Measurements from ENCODE around the gene JMJD8. TPM values are rescaled to one million over a fixed set of nuclear protein-coding genes. Genes with fewer than 3 reads are reported as not detected.
"Not testable (repeated sequence)": the region's sequence is repeated elsewhere in the genome, so short reads cannot be mapped to it uniquely, and the experiment has no call there.

The JMJD8 gene
- total and polyA plus RNA-seq, 5 donors = 49.7 to 55.7 (median 53.7) TPM

GRCh38 chr16:714558-715476 lies 30.7 kb upstream of the JMJD8 start, which contains the start of gene METRN:
METRN (plus strand) TSS chr16:715118; CDS start chr16:715290, 172 bp downstream.
- H3K27me3 ChIP-seq (ENCODE audit: control insufficient read depth, insufficient read depth) = no peaks in the 10 kb centered on the region
- H3K4me3 ChIP-seq (ENCODE audit: low read length) = peak within 1 kb of the TSS; percentile 91
- no peaks in the 10 kb centered on the region for H3K9me3 ChIP-seq (ENCODE audit: control insufficient read depth, low read length)
- ATAC-seq (peak; percentile 88 to 90), DNase-seq (peak; percentile 93 to 99 (median 97))
- H3K27ac ChIP-seq (ENCODE audit: low read length) = no peak within 1 kb of the TSS
- peaks cover under 1% of the 10 kb centered on the region for H3K4me1 ChIP-seq (ENCODE audit: control insufficient read depth, insufficient read depth, low read length)
- intact Hi-C loops (cut with DNase I) = loop anchor here in 3 of 4 donors (5.0 to 10.0 kb wide), 3 partner anchors 70 to 340 kb away; partner anchors contain the start of genes CHTF18 (in 3 of the 3) and RPUSD1 (in 3 of the 3)
- 3% methylated on average over 107 of the region's 108 CpGs for WGBS

GRCh38 chr16:714079-714478 lies 29.9 kb upstream of the JMJD8 start:
- H3K4me3 ChIP-seq (ENCODE audit: low read length) = no peak overlapping the region
- intact Hi-C loops (cut with DNase I) = loop anchor here in 3 of 4 donors (5.0 to 10.0 kb wide), 3 partner anchors 71 to 341 kb away; partner anchors contain the start of genes CHTF18 (in 3 of the 3) and RPUSD1 (in 3 of the 3)
- H3K9me3 ChIP-seq (ENCODE audit: control insufficient read depth, low read length) = no peaks in the 10 kb centered on the region
- H3K4me1 ChIP-seq (ENCODE audit: control insufficient read depth, insufficient read depth, low read length) = no peaks in the 10 kb centered on the region
- H3K27ac ChIP-seq (ENCODE audit: low read length) = no peak overlapping the region
- no peak for ATAC-seq
- no peaks in the 10 kb centered on the region for H3K27me3 ChIP-seq (ENCODE audit: control insufficient read depth, insufficient read depth)
- no peak for DNase-seq
- 71% methylated on average over 11 of the region's 11 CpGs for WGBS

GRCh38 chr16:712740-713250 lies 28.7 kb upstream of the JMJD8 start:
- intact Hi-C loops (cut with DNase I) = loop anchor here (2.0 to 10.0 kb wide), 4 partner anchors 72 to 342 kb away; partner anchors contain the start of genes CHTF18 (in 3 of the 4) and RPUSD1 (in 3 of the 4)
- not testable (repeated sequence) for H3K27ac ChIP-seq (ENCODE audit: low read length); H3K27me3 ChIP-seq (ENCODE audit: control insufficient read depth, insufficient read depth); H3K4me1 ChIP-seq (ENCODE audit: control insufficient read depth, insufficient read depth, low read length); H3K9me3 ChIP-seq (ENCODE audit: control insufficient read depth, low read length); ATAC-seq; DNase-seq; H3K4me3 ChIP-seq (ENCODE audit: low read length)
- WGBS = 57% methylated on average over 13 of the region's 13 CpGs

GRCh38 chr16:711548-712320 lies 27.6 kb upstream of the JMJD8 start:
- H3K4me1 ChIP-seq (ENCODE audit: control insufficient read depth, insufficient read depth, low read length) = no peaks in the 10 kb centered on the region
- ATAC-seq (peak; percentile 64 to 67), DNase-seq (peak; percentile 83 to 94 (median 92))
- intact Hi-C loops (cut with DNase I) = loop anchor here (2.0 to 10.0 kb wide), 4 partner anchors 73 to 343 kb away; partner anchors contain the start of genes CHTF18 (in 3 of the 4) and RPUSD1 (in 3 of the 4)
- H3K27me3 ChIP-seq (ENCODE audit: control insufficient read depth, insufficient read depth) = no peaks in the 10 kb centered on the region
- 12% methylated on average over 25 of the region's 25 CpGs for WGBS
- H3K4me3 ChIP-seq (ENCODE audit: low read length) = no peak overlapping the region
- H3K27ac ChIP-seq (ENCODE audit: low read length) = no peak overlapping the region
- H3K9me3 ChIP-seq (ENCODE audit: control insufficient read depth, low read length) = no peaks in the 10 kb centered on the region

- intact Hi-C loops (cut with DNase I) = loop anchor here in 3 of 4 donors (5.0 to 10.0 kb wide), 3 partner anchors 74 to 344 kb away; partner anchors contain the start of genes CHTF18 (in 3 of the 3) and RPUSD1 (in 3 of the 3)
- no peak for DNase-seq
- Histone ChIP-seq H3K9me3 (ENCODE audit: control insufficient read depth, low read length) (no peaks in the 10 kb centered on the region), H3K27ac (ENCODE audit: low read length) (no peak overlapping the region), H3K27me3 (ENCODE audit: control insufficient read depth, insufficient read depth) (no peaks in the 10 kb centered on the region), H3K4me3 (ENCODE audit: low read length) (no peak overlapping the region), H3K4me1 (ENCODE audit: control insufficient read depth, insufficient read depth, low read length) (no peaks in the 10 kb centered on the region)
- 70% methylated on average over 12 of the region's 12 CpGs for WGBS
- no peak for ATAC-seq
Observed at GRCh38 chr16:711084-711483, 26.9 kb upstream of the JMJD8 start.

- WGBS = 71% methylated on average over 21 of the region's 21 CpGs
- Histone ChIP-seq H3K27ac (ENCODE audit: low read length) (no peak overlapping the region), H3K27me3 (ENCODE audit: control insufficient read depth, insufficient read depth) (no peaks in the 10 kb centered on the region), H3K9me3 (ENCODE audit: control insufficient read depth, low read length) (no peaks in the 10 kb centered on the region), H3K4me3 (ENCODE audit: low read length) (no peak overlapping the region), H3K4me1 (ENCODE audit: control insufficient read depth, insufficient read depth, low read length) (no peaks in the 10 kb centered on the region)
- no peak for ATAC-seq
- DNase-seq = no peak
- intact Hi-C loops (cut with DNase I) = loop anchor here in 3 of 4 donors (5.0 to 10.0 kb wide), 3 partner anchors 74 to 344 kb away; partner anchors contain the start of genes CHTF18 (in 3 of the 3) and RPUSD1 (in 3 of the 3)
Observed at GRCh38 chr16:710500-711075, 26.5 kb upstream of the JMJD8 start.

GRCh38 chr16:709566-710499 lies 25.7 kb upstream of the JMJD8 start:
- intact Hi-C loops (cut with DNase I) = loop anchor here in 3 of 4 donors (5.0 to 10.0 kb wide), 4 partner anchors 75 to 345 kb away; partner anchors contain the start of genes CHTF18 (in 3 of the 3) and RPUSD1 (in 3 of the 3)

GRCh38 chr16:708959-709358 lies 24.8 kb upstream of the JMJD8 start:
- DNase-seq (no peak), ATAC-seq (no peak)
- no peaks in the 10 kb centered on the region for H3K4me1 ChIP-seq (ENCODE audit: control insufficient read depth, insufficient read depth, low read length)
- no peaks in the 10 kb centered on the region for H3K9me3 ChIP-seq (ENCODE audit: control insufficient read depth, low read length)
- intact Hi-C loops (cut with DNase I) = loop anchor here in 1 of 4 donors (5.0 kb wide), 1 partner anchor 343 kb away; no protein-coding TSS in a partner anchor
- WGBS = 61% methylated on average over 4 of the region's 4 CpGs
- no peak overlapping the region for H3K4me3 ChIP-seq (ENCODE audit: low read length)
- no peaks in the 10 kb centered on the region for H3K27me3 ChIP-seq (ENCODE audit: control insufficient read depth, insufficient read depth)
- no peak overlapping the region for H3K27ac ChIP-seq (ENCODE audit: low read length)

More at GRCh38 chr16:709566-710499, 25.7 kb upstream of the JMJD8 start:
- WGBS = 22% methylated on average over 30 of the region's 30 CpGs
- H3K4me3 ChIP-seq (ENCODE audit: low read length) = no peak overlapping the region
- no peaks in the 10 kb centered on the region for H3K27me3 ChIP-seq (ENCODE audit: control insufficient read depth, insufficient read depth)
- no peak overlapping the region for H3K27ac ChIP-seq (ENCODE audit: low read length)
- ATAC-seq (no peak), DNase-seq (no peak)
- H3K4me1 ChIP-seq (ENCODE audit: control insufficient read depth, insufficient read depth, low read length) = no peaks in the 10 kb centered on the region
- H3K9me3 ChIP-seq (ENCODE audit: control insufficient read depth, low read length) = no peaks in the 10 kb centered on the region

GRCh38 chr16:708019-708418 lies 23.9 kb upstream of the JMJD8 start:
- no peak overlapping the region for H3K4me3 ChIP-seq (ENCODE audit: low read length)
- ATAC-seq (no peak), DNase-seq (no peak)
- intact Hi-C loops (cut with DNase I) = loop anchor here in 1 of 4 donors (5.0 kb wide), 1 partner anchor 344 kb away; no protein-coding TSS in a partner anchor
- H3K27ac ChIP-seq (ENCODE audit: low read length) = no peak overlapping the region
- H3K4me1 ChIP-seq (ENCODE audit: control insufficient read depth, insufficient read depth, low read length) = no peaks in the 10 kb centered on the region
- no peaks in the 10 kb centered on the region for H3K9me3 ChIP-seq (ENCODE audit: control insufficient read depth, low read length)
- 54% methylated on average over 3 of the region's 3 CpGs for WGBS
- H3K27me3 ChIP-seq (ENCODE audit: control insufficient read depth, insufficient read depth) = no peaks in the 10 kb centered on the region
